Amygdala (tissue), 56 donors: ENCODE results near the gene FAM222B.
A peak's percentile ranks its signal among the peaks of the same experiment; 100 is the strongest.
"Not testable (repeated sequence)": the region's sequence is repeated elsewhere in the genome, so short reads cannot be mapped to it uniquely, and the experiment has no call there.

Experiments
- DNase-seq, 56 donors: peaks; one replicate each; lab custom pipeline; 2025; lab: John Stamatoyannopoulos, UW

The FAM222B gene

GRCh38 chr17:28783161-28783560 lies 59.4 kb downstream of the FAM222B start:
- DNase-seq = no peak

GRCh38 chr17:28779601-28780000 lies 63.0 kb downstream of the FAM222B start:
- not testable (repeated sequence) for DNase-seq

- DNase-seq = no peak
These were observed 65.4 kb downstream of the FAM222B start for GRCh38 chr17:28777178-28777577.

- no peak for DNase-seq
These were observed 68.4 kb downstream of the FAM222B start for GRCh38 chr17:28774206-28774605.

- no peak for DNase-seq
These were observed 68.9 kb downstream of the FAM222B start for GRCh38 chr17:28773736-28774135.

- DNase-seq = peak in 3 of 56 donors; percentile 3 to 25 (median 5)
These were observed 77.6 kb downstream of the FAM222B start for GRCh38 chr17:28765038-28765437.

GRCh38 chr17:28763804-28764266 lies 78.8 kb downstream of the FAM222B start:
- DNase-seq = peak in 31 of 56 donors; percentile 12 to 90 (median 43)

GRCh38 chr17:28763137-28763799 lies 79.3 kb downstream of the FAM222B start:
- peak in 2 of 56 donors; percentile 34 to 50 for DNase-seq

GRCh38 chr17:28760601-28761562 lies 81.7 kb downstream of the FAM222B start:
- DNase-seq = peak in 26 of 56 donors; percentile 13 to 72 (median 34)

GRCh38 chr17:28759256-28759865 lies 83.2 kb downstream of the FAM222B start:
- DNase-seq = no peak

GRCh38 chr17:28758411-28759121 lies 84.0 kb downstream of the FAM222B start:
- DNase-seq = no peak

GRCh38 chr17:28756049-28756804 lies 86.4 kb downstream of the FAM222B start:
- DNase-seq = no peak

GRCh38 chr17:28755486-28755885 lies 87.1 kb downstream of the FAM222B start:
- DNase-seq = no peak

- no peak for DNase-seq
These were observed 90.8 kb downstream of the FAM222B start for GRCh38 chr17:28751600-28752366.

GRCh38 chr17:28750178-28751047 lies 92.2 kb downstream of the FAM222B start:
- peak in 55 of 56 donors; percentile 40 to 97 (median 83) for DNase-seq

GRCh38 chr17:28749516-28750177 lies 92.9 kb downstream of the FAM222B start:
- DNase-seq = no peak

- peak in 1 of 56 donors; percentile 20 for DNase-seq
These were observed 93.6 kb downstream of the FAM222B start for GRCh38 chr17:28748852-28749515.
